ENCODE results near the gene OR51L1. TPM values are rescaled to one million over a fixed set of nuclear protein-coding genes. Genes with fewer than 3 reads are reported as not detected.

OR51L1 gene
- total and polyA plus RNA-seq, 2 experiments from 2014 or later = not detected

- H3K9me2 ChIP-seq (ENCODE audit: insufficient read depth) = no peaks in the 10 kb centered on the region
- TF ChIP-seq ETS1 (IDR thresholded peaks at IDR 0.05) (no peak), CREB1 (CRISPR knock-in tag; IDR thresholded peaks at IDR 0.05; ENCODE audit: low read depth) (no peak), ZNF114 (CRISPR knock-in tag; IDR thresholded peaks at IDR 0.05) (no peak), EZH2phosphoT487 (IDR thresholded peaks at IDR 0.05; ENCODE audit: unreplicated experiment) (no peak), STAT1 (IDR thresholded peaks at IDR 0.05; ENCODE audit: unreplicated experiment) (no peak), ZNF331 (CRISPR knock-in tag; IDR thresholded peaks at IDR 0.05; ENCODE audit: low read depth) (no peak), JUNB (IDR thresholded peaks at IDR 0.05; ENCODE audit: unreplicated experiment) (no peak), REST (IDR thresholded peaks at IDR 0.05; ENCODE audit: unreplicated experiment) (no peak), NANOG (IDR thresholded peaks at IDR 0.05; ENCODE audit: borderline replicate concordance) (no peak), EZH2 (IDR thresholded peaks at IDR 0.05; ENCODE audit: low read depth, unreplicated experiment) (no peak), ZNF462 (CRISPR knock-in tag; IDR thresholded peaks at IDR 0.05) (no peak), POLR2AphosphoS5 (IDR thresholded peaks at IDR 0.05; ENCODE audit: low read depth) (no peak), CTCF (conservative IDR thresholded peaks at IDR 0.05; ENCODE audit: low read depth in 2 of 2) (no peak)
- no peak overlapping the region for H3K4me2 ChIP-seq
- no peak overlapping the region for H3K4me3 ChIP-seq
- no peaks in the 10 kb centered on the region for H3K36me3 ChIP-seq (ENCODE audit: insufficient read depth)
- ATAC-seq (no peak), DNase-seq (ENCODE audit: low spot score) (no peak)
- no peaks in the 10 kb centered on the region for H3K4me1 ChIP-seq (ENCODE audit: insufficient read depth)
- Mint-ChIP-seq H3K4me1 (peaks cover 7% of the 10 kb centered on the region), H3K9me3 (no peaks in the 10 kb centered on the region), H3K27ac (no peak overlapping the region), H3K36me3 (ENCODE audit: low read depth) (no peaks in the 10 kb centered on the region), H3K4me3 (no peak overlapping the region), H3K27me3 (ENCODE audit: insufficient read depth, low read depth, poor library complexity) (no peaks in the 10 kb centered on the region)
- H3K27me3 ChIP-seq (ENCODE audit: insufficient read depth) = no peaks in the 10 kb centered on the region
- H4K20me1 ChIP-seq (replicated peaks; ENCODE audit: insufficient read depth) = no peaks in the 10 kb centered on the region
- H2AFZ ChIP-seq = no peak overlapping the region
- no peaks in the 10 kb centered on the region for H3K79me2 ChIP-seq (replicated peaks; ENCODE audit: insufficient read depth)
- H3F3A ChIP-seq (replicated peaks; ENCODE audit: low read depth) = no peaks in the 10 kb centered on the region
- no peak overlapping the region for H3K27ac ChIP-seq (ENCODE audit: low read depth)
Measured at GRCh38 chr11:5043380-5043779, 48.7 kb downstream of the OR51L1 start.

Data from GM23338 (cell line).